Mesendoderm (in vitro differentiated cells): ENCODE data around the gene ATF7.

ENCODE experiments used
- DNase-seq: peaks from one replicate; pipeline ENCODE4 v3.0.0; 2013
- H2AK5ac ChIP-seq: 2 replicates; pipeline ENCODE4 v1.6.1; 2013; ENCODE audit warnings: low read length, inconsistent platforms
- H2BK120ac ChIP-seq: 2 replicates; pipeline ENCODE4 v1.6.1; 2013; ENCODE audit warnings: low read depth, mild to moderate bottlenecking, low read length, moderate library complexity, mixed read lengths
- H2BK15ac ChIP-seq: replicated peaks from 2 replicates; pipeline ENCODE4 v1.6.1; 2013; ENCODE audit warnings: low read depth, mild to moderate bottlenecking, moderate library complexity
- H2BK5ac ChIP-seq: 2 replicates; pipeline ENCODE4 v1.6.1; 2013; ENCODE audit warnings: low read length, inconsistent platforms
- H3K18ac ChIP-seq: 2 replicates; pipeline ENCODE4 v1.6.1; 2013; ENCODE audit warnings: mild to moderate bottlenecking, low read length, mixed read lengths
- H3K23ac ChIP-seq: one replicate; pipeline ENCODE4 v1.6.1; 2013; ENCODE audit warnings: low read length
- H3K27ac ChIP-seq: 2 replicates; pipeline ENCODE4 v1.5.1; 2013; ENCODE audit warnings: low read depth, mild to moderate bottlenecking, inconsistent platforms, low read length, moderate library complexity
- H3K27me3 ChIP-seq: 2 replicates; pipeline ENCODE4 v1.6.1; 2013; ENCODE audit warnings: low read length, control low read depth, mild to moderate bottlenecking, inconsistent platforms; ENCODE audit not compliant: insufficient read depth, poor library complexity
- H3K36me3 ChIP-seq: 2 replicates; pipeline ENCODE4 v1.6.1; 2013; ENCODE audit warnings: low read length, inconsistent platforms; ENCODE audit not compliant: control insufficient read depth, insufficient read depth
- H3K4ac ChIP-seq: one replicate; pipeline ENCODE4 v1.6.1; 2013; ENCODE audit warnings: low read depth, mild to moderate bottlenecking, low read length, moderate library complexity
- H3K4me1 ChIP-seq: 2 replicates; pipeline ENCODE4 v1.6.1; 2013; ENCODE audit warnings: low read depth, low read length, inconsistent platforms; ENCODE audit not compliant: control insufficient read depth
- H3K4me2 ChIP-seq: 2 replicates; pipeline ENCODE4 v1.6.1; 2013; ENCODE audit warnings: low read length
- H3K4me3 ChIP-seq: 2 replicates; pipeline ENCODE4 v1.5.1; 2013; ENCODE audit warnings: mild to moderate bottlenecking, low read length
- H3K56ac ChIP-seq: one replicate; pipeline ENCODE4 v1.6.1; 2013; ENCODE audit warnings: low read length
- H3K79me1 ChIP-seq: 2 replicates; pipeline ENCODE4 v1.6.1; 2013; ENCODE audit warnings: low read length, inconsistent platforms
- H3K79me2 ChIP-seq: 2 replicates; pipeline ENCODE4 v1.6.1; 2013; ENCODE audit warnings: mild to moderate bottlenecking, low read length; ENCODE audit not compliant: control insufficient read depth, insufficient read depth
- H3K9ac ChIP-seq: 2 replicates; pipeline ENCODE4 v1.6.1; 2013; ENCODE audit warnings: low read length, inconsistent platforms
- H4K5ac ChIP-seq: one replicate; pipeline ENCODE4 v1.6.1; 2013; ENCODE audit warnings: low read length
- H4K8ac ChIP-seq: one replicate; pipeline ENCODE4 v1.6.1; 2013; ENCODE audit warnings: low read depth, mild to moderate bottlenecking, control low read depth, low read length, moderate library complexity
- WGBS: extraction: QIAGEN DNeasy Blood & Tissue Kit; methylation state at CpG from one replicate; pipeline ENCODE4 v1.1.7; 2013; ENCODE audit warnings: low lambda C conversion rate, missing lambda C conversion rate; ENCODE audit not compliant: insufficient coverage; ENCODE audit errors: extremely low coverage; 5-methylcytosine and 5-hydroxymethylcytosine counted together

ATF7 gene

GRCh38 chr12:53505086-53505485 is 121.1 kb downstream of the ATF7 start:
- no peak for DNase-seq
- Histone ChIP-seq H3K23ac (no peak overlapping the region), H3K79me2 (peaks cover 7% of the 10 kb centered on the region), H3K27me3 (no peaks in the 10 kb centered on the region), H3K4me3 (no peak overlapping the region), H3K56ac (no peak overlapping the region), H2AK5ac (no peak overlapping the region), H3K9ac (no peak overlapping the region), H3K4me2 (no peak overlapping the region), H4K8ac (no peak overlapping the region), H4K5ac (no peak overlapping the region), H3K18ac (no peak overlapping the region), H3K27ac (no peak overlapping the region), H3K4ac (no peak overlapping the region), H3K36me3 (no peaks in the 10 kb centered on the region), H3K79me1 (peaks cover 9% of the 10 kb centered on the region), H3K4me1 (peaks cover 8% of the 10 kb centered on the region), H2BK120ac (no peak overlapping the region), H2BK15ac (no peak overlapping the region), H2BK5ac (no peak overlapping the region)
- no CpG with 5 or more reads among the region's 10 CpGs for WGBS

GRCh38 chr12:53504004-53504920 is 121.9 kb downstream of the ATF7 start:
- H2BK15ac ChIP-seq: no peak overlapping the region
- no peak overlapping the region for H3K4me2 ChIP-seq
- H4K8ac ChIP-seq: no peak overlapping the region
- no peaks in the 10 kb centered on the region for H3K27me3 ChIP-seq
- no peak overlapping the region for H3K9ac ChIP-seq
- H3K4me1 ChIP-seq: peaks cover 8% of the 10 kb centered on the region
- H2AK5ac ChIP-seq: no peak overlapping the region
- H3K23ac ChIP-seq: no peak overlapping the region
- H3K4me3 ChIP-seq: no peak overlapping the region
- no peak overlapping the region for H3K27ac ChIP-seq
- no peak for DNase-seq
- H3K79me1 ChIP-seq: peaks cover 9% of the 10 kb centered on the region
- H3K79me2 ChIP-seq: peaks cover 7% of the 10 kb centered on the region
- no peak overlapping the region for H3K4ac ChIP-seq
- WGBS: no CpG with 5 or more reads among the region's 14 CpGs
- H3K56ac ChIP-seq: no peak overlapping the region
- H2BK120ac ChIP-seq: no peak overlapping the region
- H3K36me3 ChIP-seq: no peaks in the 10 kb centered on the region
- H4K5ac ChIP-seq: no peak overlapping the region
- H3K18ac ChIP-seq: no peak overlapping the region
- H2BK5ac ChIP-seq: no peak overlapping the region

- Histone ChIP-seq H3K27me3 (no peaks in the 10 kb centered on the region), H3K23ac (no peak overlapping the region), H3K4ac (no peak overlapping the region), H3K27ac (no peak overlapping the region), H3K4me1 (peaks cover 10% of the 10 kb centered on the region), H2BK5ac (no peak overlapping the region), H3K36me3 (no peaks in the 10 kb centered on the region), H3K9ac (no peak overlapping the region), H3K18ac (no peak overlapping the region), H4K5ac (no peak overlapping the region), H3K56ac (no peak overlapping the region), H4K8ac (no peak overlapping the region), H3K4me2 (no peak overlapping the region), H3K79me1 (peaks cover 9% of the 10 kb centered on the region), H2AK5ac (no peak overlapping the region), H3K79me2 (peaks cover 7% of the 10 kb centered on the region), H3K4me3 (no peak overlapping the region), H2BK120ac (no peak overlapping the region), H2BK15ac (no peak overlapping the region)
- WGBS: no CpG with 5 or more reads among the region's 10 CpGs
- DNase-seq: no peak
Observed at GRCh38 chr12:53502983-53503728, 123.0 kb downstream of the ATF7 start.

GRCh38 chr12:53502331-53502730 is 123.9 kb downstream of the ATF7 start:
- DNase-seq: no peak

GRCh38 chr12:53501615-53502181 is 124.5 kb downstream of the ATF7 start:
- H3K27me3 ChIP-seq: no peaks in the 10 kb centered on the region

More at GRCh38 chr12:53502331-53502730, 123.9 kb downstream of the ATF7 start:
- H3K79me1 ChIP-seq: peaks cover 9% of the 10 kb centered on the region
- H3K23ac ChIP-seq: no peak overlapping the region
- H3K79me2 ChIP-seq: peaks cover 7% of the 10 kb centered on the region
- no peak overlapping the region for H3K18ac ChIP-seq
- H3K4ac ChIP-seq: no peak overlapping the region
- no peak overlapping the region for H4K5ac ChIP-seq
- peak overlapping the region; percentile 99 for H3K56ac ChIP-seq
- H3K27me3 ChIP-seq: no peaks in the 10 kb centered on the region
- H3K27ac ChIP-seq: no peak overlapping the region
- peaks cover 10% of the 10 kb centered on the region for H3K4me1 ChIP-seq
- H3K9ac ChIP-seq: peak overlapping the region; percentile 93
- H2AK5ac ChIP-seq: no peak overlapping the region
- no peak overlapping the region for H4K8ac ChIP-seq
- WGBS: no CpG with 5 or more reads among the region's 9 CpGs
- H2BK120ac ChIP-seq: no peak overlapping the region
- H3K36me3 ChIP-seq: no peaks in the 10 kb centered on the region
- no peak overlapping the region for H2BK15ac ChIP-seq
- no peak overlapping the region for H3K4me3 ChIP-seq
- H3K4me2 ChIP-seq: no peak overlapping the region
- H2BK5ac ChIP-seq: no peak overlapping the region

More at GRCh38 chr12:53501615-53502181, 124.5 kb downstream of the ATF7 start:
- no peak overlapping the region for H2BK15ac ChIP-seq
- H3K36me3 ChIP-seq: no peaks in the 10 kb centered on the region
- peak overlapping the region; percentile 85 for H3K27ac ChIP-seq
- H3K79me2 ChIP-seq: peaks cover 7% of the 10 kb centered on the region
- peaks cover 9% of the 10 kb centered on the region for H3K79me1 ChIP-seq
- peak overlapping the region; percentile 65 for H2BK5ac ChIP-seq
- H3K4ac ChIP-seq: peak overlapping the region; percentile 74
- H3K56ac ChIP-seq: peak overlapping the region; percentile 99
- H4K5ac ChIP-seq: peak overlapping the region; percentile 2
- peak overlapping the region; percentile 54 for H3K4me3 ChIP-seq
- peaks cover 10% of the 10 kb centered on the region for H3K4me1 ChIP-seq
- H2AK5ac ChIP-seq: peak overlapping the region; percentile 7
- H3K18ac ChIP-seq: peak overlapping the region; percentile 89
- peak overlapping the region; percentile 41 for H4K8ac ChIP-seq
- WGBS: no CpG with 5 or more reads among the region's 10 CpGs
- peak overlapping the region; percentile 93 for H3K4me2 ChIP-seq
- H3K9ac ChIP-seq: peak overlapping the region; percentile 93
- H2BK120ac ChIP-seq: no peak overlapping the region
- peak overlapping the region; percentile 87 for H3K23ac ChIP-seq
- no peak for DNase-seq
